ENCODE data around the gene DIS3L2.
"Not testable (repeated sequence)": the region's sequence is repeated elsewhere in the genome, so short reads cannot be mapped to it uniquely, and the experiment has no call there.

GRCh38 chr2:232379610-232380590, 418.4 kb downstream of the DIS3L2 start:
- TF ChIP-seq SP1 (IDR thresholded peaks at IDR 0.05); L3MBTL2 (conservative IDR thresholded peaks at IDR 0.05); BHLHE40 (IDR thresholded peaks at IDR 0.05; ENCODE audit: borderline replicate concordance); FOXA1 (IDR thresholded peaks at IDR 0.05); TARDBP (IDR thresholded peaks at IDR 0.05); NFRKB (IDR thresholded peaks at IDR 0.05): not testable (repeated sequence)

Data from HEK293T (cell line).